ENCODE measurements around the gene BOLA1.
"Not testable (repeated sequence)": the region's sequence is repeated elsewhere in the genome, so short reads cannot be mapped to it uniquely, and the experiment has no call there.

Gene BOLA1, protein sequence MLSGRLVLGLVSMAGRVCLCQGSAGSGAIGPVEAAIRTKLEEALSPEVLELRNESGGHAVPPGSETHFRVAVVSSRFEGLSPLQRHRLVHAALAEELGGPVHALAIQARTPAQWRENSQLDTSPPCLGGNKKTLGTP

GRCh38 chr1:149899460-149900284 lies at the start of gene BOLA1:
BOLA1 (plus strand) TSS chr1:149899568; CDS start chr1:149900060, 492 bp downstream.
- peak; percentile 94 for DNase-seq (ENCODE audit: low spot score)
- TF ChIP-seq CTCF (IDR thresholded peaks at IDR 0.05; ENCODE audit: extremely low read depth, missing control alignments) = no peak

GRCh38 chr1:149849947-149850360 lies 49.4 kb upstream of the BOLA1 start:
- no peak for TF ChIP-seq CTCF (IDR thresholded peaks at IDR 0.05; ENCODE audit: extremely low read depth, missing control alignments)
- DNase-seq (ENCODE audit: low spot score) = no peak

GRCh38 chr1:149850732-149851345 lies 48.5 kb upstream of the BOLA1 start:
- DNase-seq (ENCODE audit: low spot score) = not testable (repeated sequence)

- not testable (repeated sequence) for DNase-seq (ENCODE audit: low spot score)
Observed at GRCh38 chr1:149851585-149852213, 47.7 kb upstream of the BOLA1 start.

- DNase-seq (ENCODE audit: low spot score) = not testable (repeated sequence)
Observed at GRCh38 chr1:149852263-149852662, 47.1 kb upstream of the BOLA1 start.

GRCh38 chr1:149860271-149860670 lies 39.1 kb upstream of the BOLA1 start:
- not testable (repeated sequence) for DNase-seq (ENCODE audit: low spot score)

GRCh38 chr1:149860684-149861496 lies 38.5 kb upstream of the BOLA1 start:
- not testable (repeated sequence) for DNase-seq (ENCODE audit: low spot score)

GRCh38 chr1:149861497-149862054 lies 37.8 kb upstream of the BOLA1 start:
- not testable (repeated sequence) for DNase-seq (ENCODE audit: low spot score)

- not testable (repeated sequence) for DNase-seq (ENCODE audit: low spot score)
Observed at GRCh38 chr1:149866887-149867286, 32.5 kb upstream of the BOLA1 start.

GRCh38 chr1:149873060-149873459 lies 26.3 kb upstream of the BOLA1 start:
- DNase-seq (ENCODE audit: low spot score) = not testable (repeated sequence)

DNA sequence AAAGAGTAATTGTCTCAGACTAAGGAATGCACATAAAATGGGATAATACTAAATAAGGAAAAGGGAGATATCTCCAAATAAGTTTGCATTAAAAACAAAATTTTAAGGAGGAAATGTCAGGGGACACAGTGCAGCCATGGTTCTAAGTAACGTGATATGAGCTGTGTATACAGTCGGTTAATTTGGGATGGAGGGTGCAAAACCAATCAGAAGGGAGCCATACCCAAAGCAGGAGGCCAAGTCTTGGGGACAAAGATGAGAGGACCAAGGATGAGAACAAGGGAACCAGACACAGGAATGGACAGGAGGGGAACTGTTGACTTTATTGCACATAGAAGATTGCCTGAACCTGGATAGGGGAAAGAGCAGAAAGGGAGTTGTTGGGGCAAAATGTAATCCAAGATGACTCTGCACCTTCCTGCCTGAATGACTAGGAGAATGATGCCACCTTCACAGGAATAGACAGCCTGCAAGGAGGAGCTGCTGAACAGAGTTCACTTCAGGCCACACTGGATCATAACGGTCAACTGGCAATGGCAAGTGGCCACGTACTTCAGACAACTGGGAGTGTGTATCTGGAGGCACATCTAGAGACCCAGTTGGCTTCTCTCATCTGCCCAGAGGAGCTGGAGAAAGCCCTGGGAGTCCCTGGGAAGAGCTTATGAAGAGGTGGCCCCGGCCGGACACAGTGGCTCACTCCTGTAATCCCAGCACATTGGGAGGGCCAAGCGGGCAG lies 22.0 kb upstream of the BOLA1 start:
- no peak for TF ChIP-seq CTCF (IDR thresholded peaks at IDR 0.05; ENCODE audit: extremely low read depth, missing control alignments)
- DNase-seq (ENCODE audit: low spot score) = no peak

All from GM20000 (cell line).